DMS53 (cell line): ENCODE data around the gene PECR.

Experiments used
- DNase-seq: peaks from one replicate; lab custom pipeline; 2025; lab: John Stamatoyannopoulos, UW

Gene PECR

GRCh38 chr2:216071111-216071851 lies 10.3 kb downstream of the PECR start:
- DNase-seq, result no peak

GRCh38 chr2:216070195-216070594 lies 11.4 kb downstream of the PECR start:
- no peak for DNase-seq

- no peak for DNase-seq
These were observed 12.6 kb downstream of the PECR start for GRCh38 chr2:216069028-216069427.

- no peak for DNase-seq
These were observed 15.4 kb downstream of the PECR start for GRCh38 chr2:216066230-216066629.

- no peak for DNase-seq
These were observed 16.9 kb downstream of the PECR start for GRCh38 chr2:216064665-216065064.

GRCh38 chr2:216064014-216064630 lies 17.5 kb downstream of the PECR start:
- no peak for DNase-seq

GRCh38 chr2:216059233-216059834 lies 22.3 kb downstream of the PECR start:
- DNase-seq, result no peak

GRCh38 chr2:216057688-216058193 lies 23.9 kb downstream of the PECR start:
- no peak for DNase-seq

GRCh38 chr2:216056739-216057138 lies 24.9 kb downstream of the PECR start:
- DNase-seq, result no peak

GRCh38 chr2:216055680-216056079 lies 25.9 kb downstream of the PECR start:
- no peak for DNase-seq

- no peak for DNase-seq
These were observed 29.2 kb downstream of the PECR start for GRCh38 chr2:216052420-216052819.

GRCh38 chr2:216051350-216051749 lies 30.3 kb downstream of the PECR start:
- DNase-seq, result no peak

GRCh38 chr2:216049452-216049851 lies 32.2 kb downstream of the PECR start:
- no peak for DNase-seq

GRCh38 chr2:216047397-216047796 lies 34.2 kb downstream of the PECR start:
- DNase-seq, result no peak

- no peak for DNase-seq
These were observed 36.6 kb downstream of the PECR start for GRCh38 chr2:216044883-216045486.

GRCh38 chr2:216043949-216044348 lies 37.7 kb downstream of the PECR start:
- DNase-seq, result no peak

GRCh38 chr2:216041438-216041837 lies 40.2 kb downstream of the PECR start:
- no peak for DNase-seq

- DNase-seq, result no peak
These were observed 41.7 kb downstream of the PECR start for GRCh38 chr2:216039918-216040317.

GRCh38 chr2:216034065-216034464 lies 47.5 kb downstream of the PECR start:
- peak; percentile 63 for DNase-seq

GRCh38 chr2:216033403-216033802 lies 48.2 kb downstream of the PECR start:
- no peak for DNase-seq

- no peak for DNase-seq
These were observed 49.5 kb downstream of the PECR start for GRCh38 chr2:216031960-216032689.

- no peak for DNase-seq
These were observed 51.4 kb downstream of the PECR start for GRCh38 chr2:216030216-216030615.
